Stimulated activated CD4-positive, alpha-beta T cell treated with anti-CD3 and anti-CD28 coated beads, Interleukin-15, amount 100 ng/mL, for 48 hours (primary cell): Measurements from ENCODE around the gene CCR5AS.

Source experiments
- DNase-seq, 2 donors: peaks; one replicate each; pipeline ENCODE4 v3.0.0-alpha.2; 2020; ENCODE audit warnings: low read depth in 2 of 2

The CCR5AS gene

GRCh38 chr3:46314517-46314916 lies 92.3 kb downstream of the CCR5AS start:
- no peak for DNase-seq
